IPS-11a (cell line): ENCODE data around the gene AKT1.
"Not testable (repeated sequence)": the region's sequence is repeated elsewhere in the genome, so short reads cannot be mapped to it uniquely, and the experiment has no call there.

Source experiments
- H3K4me3 ChIP-seq: one replicate; pipeline ENCODE4 v1.5.1; 2013; ENCODE audit warnings: low read depth, low read length, control low read depth

AKT1 gene

DNA sequence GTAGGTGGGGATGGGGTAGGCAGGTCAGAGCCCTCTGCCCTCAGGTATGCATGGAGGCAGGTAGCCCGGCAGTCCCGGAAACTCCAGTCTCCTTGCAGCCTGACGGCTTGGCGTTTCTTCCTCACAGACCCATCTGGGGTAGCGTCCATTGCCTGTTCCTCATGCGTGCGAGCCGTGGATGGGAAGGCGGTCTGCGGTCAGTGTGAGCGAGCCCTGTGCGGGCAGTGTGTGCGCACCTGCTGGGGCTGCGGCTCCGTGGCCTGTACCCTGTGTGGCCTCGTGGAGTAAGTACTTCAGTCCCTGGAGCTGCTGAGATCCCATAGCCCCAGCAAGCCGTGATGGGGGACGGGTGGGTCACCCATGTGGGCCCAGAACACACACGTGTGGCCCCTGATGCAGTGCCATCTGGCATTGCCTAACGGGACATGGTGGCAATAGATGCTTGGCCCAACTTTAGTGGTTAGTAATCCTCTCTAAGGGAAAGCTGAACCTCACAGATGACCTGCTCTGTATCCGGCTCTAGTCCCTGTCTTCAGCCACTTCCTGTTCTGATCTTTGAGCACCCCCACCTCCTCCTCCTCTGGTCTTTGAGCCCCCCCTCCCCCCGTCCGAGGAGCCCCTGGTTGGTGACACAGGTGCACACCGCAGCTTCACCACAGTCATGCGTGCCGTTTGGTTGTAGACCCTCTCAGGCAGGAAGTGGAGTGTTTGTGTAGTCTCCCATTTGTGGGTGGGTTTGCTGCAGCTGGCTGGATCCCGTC lies 38.9 kb downstream of the AKT1 start:
- no peak overlapping the region for H3K4me3 ChIP-seq

DNA sequence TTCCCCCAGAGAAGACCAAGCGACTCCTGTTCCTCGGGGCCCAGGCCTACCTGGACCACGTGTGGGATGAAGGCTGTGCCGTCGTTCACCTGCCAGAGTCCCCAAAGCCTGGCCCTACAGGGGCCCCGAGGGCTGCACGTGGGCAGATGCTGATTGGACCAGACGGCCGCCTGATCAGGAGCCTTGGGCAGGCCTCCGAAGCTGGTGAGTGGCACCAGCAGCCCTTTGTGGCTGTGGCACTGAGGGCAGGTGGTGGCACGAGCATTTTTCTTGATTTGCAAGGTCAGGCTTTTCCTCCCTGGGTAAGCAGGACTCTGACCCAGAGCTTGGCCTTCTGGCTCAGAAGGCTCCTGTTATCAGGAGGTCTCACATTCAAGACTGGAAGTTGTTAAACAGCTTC lies 39.9 kb downstream of the AKT1 start:
- H3K4me3 ChIP-seq: no peak overlapping the region

DNA sequence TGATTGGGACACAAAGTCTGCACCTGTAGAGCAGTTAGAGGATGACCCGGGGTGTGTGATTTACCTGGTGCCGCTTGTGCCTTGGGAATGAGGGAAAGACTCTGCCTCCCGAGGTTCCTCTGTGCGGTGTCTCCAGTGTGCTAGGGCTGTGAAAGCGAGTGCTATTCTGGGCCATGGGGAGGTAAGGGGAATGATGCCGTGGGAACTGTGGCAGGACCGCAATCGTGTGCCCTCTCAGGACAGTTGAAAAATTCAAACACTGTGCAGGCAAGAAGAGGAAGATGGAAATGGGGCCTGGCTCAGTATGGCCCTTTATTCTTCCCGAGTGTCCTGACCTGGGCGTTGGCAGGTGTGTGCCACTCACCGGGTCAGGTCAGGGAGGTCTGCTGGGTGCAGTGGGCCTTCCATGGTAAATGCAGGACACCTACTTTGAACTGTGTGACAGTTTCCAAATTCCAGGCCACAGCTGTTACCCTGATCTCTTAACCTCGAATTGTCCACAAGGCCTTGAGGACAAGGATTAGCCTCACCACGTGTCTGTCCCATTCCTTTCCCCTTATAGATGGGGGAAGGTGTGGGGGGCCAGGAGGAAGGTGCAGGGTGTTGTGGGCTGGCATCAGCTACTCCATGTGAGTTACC lies 41.2 kb downstream of the AKT1 start:
- H3K4me3 ChIP-seq: peak overlapping the region; percentile 94

DNA sequence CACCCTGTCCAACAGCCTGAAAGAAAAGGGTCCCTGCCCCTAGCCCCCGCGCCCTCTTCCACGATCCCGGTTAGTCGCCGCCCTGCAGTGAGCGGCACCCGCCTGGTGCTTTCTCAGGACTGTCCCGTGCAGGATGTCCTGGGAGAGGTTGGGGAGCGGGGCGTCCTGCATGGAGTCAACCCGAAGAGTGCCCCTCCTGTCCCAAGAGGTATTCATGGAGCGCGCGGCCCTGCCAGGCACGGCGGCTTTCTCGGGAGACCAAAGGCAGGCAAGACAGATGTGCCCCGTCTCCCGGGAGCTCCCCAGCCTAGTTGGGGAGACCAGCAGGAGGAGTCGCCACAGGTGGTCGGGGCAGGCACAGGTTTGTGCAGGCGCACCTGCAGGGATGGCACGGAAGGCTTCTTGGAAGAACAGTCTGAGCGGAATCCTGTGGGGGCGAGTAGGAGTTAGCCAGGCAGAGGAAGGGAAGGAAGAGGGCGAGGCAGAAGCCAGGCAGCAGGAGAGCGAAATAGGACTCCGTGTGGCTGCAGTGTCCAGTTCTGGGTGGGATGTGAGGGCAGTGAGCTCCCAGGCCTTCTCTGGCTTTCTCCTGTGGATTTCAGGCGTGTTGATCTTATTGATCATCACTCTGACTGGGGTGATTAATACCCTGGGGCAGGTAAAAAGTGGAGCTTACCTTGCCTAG lies 41.9 kb downstream of the AKT1 start:
- H3K4me3 ChIP-seq: peak overlapping the region; percentile 94

DNA sequence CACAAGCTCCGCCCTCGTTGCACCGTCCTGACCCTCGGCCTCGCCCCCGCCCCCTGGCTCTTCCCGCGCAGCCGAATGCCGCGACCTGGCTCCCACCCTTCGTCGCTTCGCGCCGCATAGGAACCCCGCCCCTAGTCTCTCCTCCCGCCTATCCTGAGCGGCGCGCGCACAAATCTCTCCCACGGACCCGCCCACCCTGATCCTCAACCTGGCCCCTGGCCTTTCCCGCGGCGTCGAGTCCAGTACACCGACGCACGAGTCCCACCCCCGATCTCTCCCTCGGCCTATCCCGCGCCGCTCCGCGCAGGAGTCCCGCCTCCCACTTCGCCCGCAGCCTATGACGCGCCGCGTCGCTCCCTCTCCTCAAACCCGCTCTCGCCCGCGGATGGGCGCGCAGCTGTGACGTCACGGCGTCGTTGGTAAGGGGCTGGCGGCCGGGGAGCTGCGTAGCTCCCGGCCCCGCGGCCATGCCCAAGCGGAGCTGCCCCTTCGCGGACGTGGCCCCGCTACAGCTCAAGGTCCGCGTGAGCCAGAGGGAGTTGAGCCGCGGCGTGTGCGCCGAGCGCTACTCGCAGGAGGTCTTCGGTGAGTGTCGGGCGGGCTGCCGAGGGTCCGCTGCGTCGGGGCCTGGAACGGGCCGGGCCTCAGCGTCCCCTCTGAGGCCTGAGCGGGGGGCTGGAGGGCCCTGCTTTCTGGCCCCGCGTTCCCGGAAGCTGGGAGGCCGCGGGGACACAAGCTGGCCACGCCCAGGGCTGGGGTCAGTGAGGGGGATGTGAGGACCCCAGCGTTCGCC lies 42.6 kb downstream of the AKT1 start, which contains the start of gene SIVA1:
SIVA1 (plus strand) TSS at position 413 of the 793 bp plus-strand sequence; CDS start at position 468, 55 bp downstream.
- peak within 1 kb of the TSS; percentile 94 for H3K4me3 ChIP-seq

DNA sequence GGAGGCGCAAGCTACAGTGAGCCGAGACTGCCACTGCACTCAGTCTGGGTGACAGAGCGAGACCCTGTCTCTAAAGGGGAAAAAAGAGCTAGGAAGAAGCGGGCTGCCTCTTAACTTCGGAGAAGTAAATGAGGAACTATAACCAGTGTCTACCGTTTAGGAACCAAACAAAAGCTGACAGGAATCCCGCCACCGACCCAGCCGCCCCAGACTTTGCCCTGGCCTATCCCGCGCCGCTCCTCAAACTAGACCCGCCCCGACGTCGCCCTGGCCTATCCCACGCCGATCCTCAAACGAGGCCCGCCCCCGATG lies 43.2 kb downstream of the AKT1 start:
- no peak overlapping the region for H3K4me3 ChIP-seq

DNA sequence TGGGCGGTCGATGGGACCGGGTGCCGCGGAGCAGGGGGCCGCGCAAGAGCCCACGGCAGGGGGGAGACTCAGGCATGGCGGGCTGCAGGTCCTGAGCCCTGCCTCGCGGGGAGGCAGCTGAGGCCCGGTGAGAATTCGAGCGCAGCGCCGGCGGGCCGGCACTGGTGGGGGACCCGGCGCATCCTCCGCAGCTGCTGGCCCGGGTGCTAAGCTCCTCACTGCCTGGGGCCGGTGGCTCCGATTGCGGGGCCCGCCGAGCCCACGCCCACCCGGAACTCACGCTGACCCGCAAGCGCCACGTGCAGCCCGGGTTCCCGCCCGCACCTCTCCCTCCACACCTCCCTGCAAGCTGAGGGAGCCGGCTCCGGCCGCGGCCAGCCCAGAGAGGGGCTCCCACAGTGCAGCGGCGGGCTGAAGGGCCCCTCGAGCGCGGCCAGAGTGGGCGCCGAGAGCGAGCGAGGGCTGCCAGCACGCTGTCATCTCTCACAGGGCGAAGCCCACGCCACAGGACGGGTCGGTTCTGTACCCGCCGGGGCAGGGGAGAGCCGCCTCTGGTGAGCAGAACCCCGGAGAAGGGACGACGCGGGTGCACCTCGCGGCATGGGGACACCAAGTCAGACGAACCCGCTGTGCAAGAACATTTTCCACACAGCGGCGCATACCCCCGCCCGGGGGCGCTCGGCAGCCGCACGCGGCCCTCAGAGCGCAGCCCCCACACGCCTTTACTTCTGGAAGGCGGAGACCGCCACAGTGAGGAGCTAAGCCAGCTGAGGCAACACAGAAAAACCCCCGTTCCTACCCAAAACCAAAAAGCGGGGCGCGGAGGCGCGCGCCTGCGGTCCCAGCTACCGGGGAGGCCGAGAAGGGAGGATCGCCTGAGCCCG lies 43.8 kb downstream of the AKT1 start:
- H3K4me3 ChIP-seq: no peak overlapping the region

- H3K4me3 ChIP-seq: not testable (repeated sequence)
These were observed 44.8 kb downstream of the AKT1 start for GRCh38 chr14:104750753-104751057.

GRCh38 chr14:104750056-104750752 lies 45.3 kb downstream of the AKT1 start:
- no peak overlapping the region for H3K4me3 ChIP-seq

DNA sequence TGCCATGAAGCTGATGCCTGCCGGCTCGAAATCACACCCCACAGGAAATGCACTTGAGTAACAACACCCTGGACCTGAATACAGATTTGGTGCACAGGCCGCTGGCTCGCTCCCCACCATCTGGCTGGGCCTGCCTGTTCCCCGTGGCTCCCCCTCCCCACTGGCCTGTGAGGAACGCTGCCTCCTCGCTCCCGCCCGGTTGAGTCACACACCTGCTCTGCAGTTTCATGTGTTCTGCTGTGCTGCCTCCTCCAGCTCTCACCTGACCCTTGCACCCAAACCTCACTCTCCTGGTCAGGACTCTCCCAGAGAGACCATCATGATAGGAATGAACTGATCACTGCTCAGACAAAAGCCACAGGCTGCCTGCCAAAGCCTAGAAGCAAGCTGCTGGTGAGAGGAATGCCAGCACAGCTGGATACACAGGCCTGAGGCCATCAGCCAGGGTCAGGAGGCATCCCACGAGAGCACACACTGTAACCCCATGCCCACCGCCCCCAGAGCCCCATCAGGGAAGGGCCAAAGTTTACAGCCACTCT lies 46.4 kb downstream of the AKT1 start:
- no peak overlapping the region for H3K4me3 ChIP-seq

- no peak overlapping the region for H3K4me3 ChIP-seq
These were observed 47.7 kb downstream of the AKT1 start for GRCh38 chr14:104747876-104748275.

- H3K4me3 ChIP-seq: no peak overlapping the region
These were observed 48.5 kb downstream of the AKT1 start for GRCh38 chr14:104746934-104747481.

GRCh38 chr14:104746071-104746545 lies 49.4 kb downstream of the AKT1 start:
- no peak overlapping the region for H3K4me3 ChIP-seq

DNA sequence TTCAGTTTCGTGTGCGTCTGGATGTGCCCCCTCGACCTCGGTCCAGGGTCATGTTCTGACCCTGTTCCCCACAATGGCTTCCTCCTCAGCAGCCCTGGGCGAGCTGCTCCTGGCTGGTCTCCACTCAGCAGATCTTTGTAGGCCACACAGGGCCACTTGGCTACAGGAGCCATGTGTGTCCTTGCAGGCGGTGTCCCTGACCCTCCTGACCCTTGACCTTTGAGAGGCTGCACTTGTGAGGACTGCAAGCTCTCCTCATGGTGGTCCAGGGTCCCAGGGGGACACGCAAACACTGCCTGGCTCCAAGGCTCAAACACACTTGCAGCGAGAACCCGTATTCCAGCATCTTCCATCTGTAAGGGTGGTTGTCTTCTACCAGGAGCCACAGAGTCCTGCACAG lies 50.1 kb downstream of the AKT1 start:
- no peak overlapping the region for H3K4me3 ChIP-seq

- H3K4me3 ChIP-seq: no peak overlapping the region
These were observed 51.1 kb downstream of the AKT1 start for GRCh38 chr14:104744484-104744883.

DNA sequence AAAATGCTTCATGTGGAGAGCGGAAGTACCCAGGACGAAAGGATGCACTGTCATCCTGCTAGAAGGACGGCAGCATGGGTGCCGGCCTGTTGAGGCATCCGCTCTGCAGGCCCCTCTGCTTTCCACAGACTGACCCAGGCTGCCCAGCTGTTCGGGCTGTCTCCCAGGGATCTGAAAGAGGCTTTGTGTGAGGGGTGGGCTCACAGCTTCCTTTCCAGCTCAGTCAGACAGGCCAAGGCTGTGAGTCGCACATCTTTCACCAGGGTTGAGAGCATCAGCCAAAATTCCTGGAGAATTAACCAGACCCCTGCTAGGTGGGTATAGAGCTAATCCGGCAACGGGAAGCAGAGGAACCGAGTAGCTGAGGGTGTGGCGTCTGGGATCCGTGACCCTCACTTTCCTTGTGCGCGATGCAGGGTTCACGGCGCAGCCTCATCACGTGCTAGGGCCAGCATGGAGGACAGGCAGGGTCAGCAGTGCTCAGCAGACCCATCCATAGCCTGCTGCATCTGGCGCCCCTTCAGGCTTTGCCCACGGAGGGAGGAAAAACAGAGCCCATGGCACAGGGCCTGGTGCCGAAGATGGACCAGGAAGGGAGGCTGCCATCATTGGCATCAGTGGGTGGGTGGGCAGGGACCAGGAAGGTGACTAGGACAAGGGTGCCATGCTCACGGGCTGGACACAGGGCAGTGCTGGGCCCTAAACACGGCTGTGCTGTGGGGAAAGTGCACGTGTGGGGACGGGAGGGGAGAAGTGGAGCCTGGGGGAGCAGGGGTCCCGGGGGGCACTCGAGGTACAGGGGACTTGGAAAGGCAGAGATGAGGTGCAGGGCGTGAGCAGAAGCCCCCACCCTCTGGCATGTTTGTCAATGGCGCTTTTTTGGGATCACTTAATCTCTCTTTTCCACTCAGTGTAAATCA lies 51.8 kb downstream of the AKT1 start:
- H3K4me3 ChIP-seq: no peak overlapping the region

DNA sequence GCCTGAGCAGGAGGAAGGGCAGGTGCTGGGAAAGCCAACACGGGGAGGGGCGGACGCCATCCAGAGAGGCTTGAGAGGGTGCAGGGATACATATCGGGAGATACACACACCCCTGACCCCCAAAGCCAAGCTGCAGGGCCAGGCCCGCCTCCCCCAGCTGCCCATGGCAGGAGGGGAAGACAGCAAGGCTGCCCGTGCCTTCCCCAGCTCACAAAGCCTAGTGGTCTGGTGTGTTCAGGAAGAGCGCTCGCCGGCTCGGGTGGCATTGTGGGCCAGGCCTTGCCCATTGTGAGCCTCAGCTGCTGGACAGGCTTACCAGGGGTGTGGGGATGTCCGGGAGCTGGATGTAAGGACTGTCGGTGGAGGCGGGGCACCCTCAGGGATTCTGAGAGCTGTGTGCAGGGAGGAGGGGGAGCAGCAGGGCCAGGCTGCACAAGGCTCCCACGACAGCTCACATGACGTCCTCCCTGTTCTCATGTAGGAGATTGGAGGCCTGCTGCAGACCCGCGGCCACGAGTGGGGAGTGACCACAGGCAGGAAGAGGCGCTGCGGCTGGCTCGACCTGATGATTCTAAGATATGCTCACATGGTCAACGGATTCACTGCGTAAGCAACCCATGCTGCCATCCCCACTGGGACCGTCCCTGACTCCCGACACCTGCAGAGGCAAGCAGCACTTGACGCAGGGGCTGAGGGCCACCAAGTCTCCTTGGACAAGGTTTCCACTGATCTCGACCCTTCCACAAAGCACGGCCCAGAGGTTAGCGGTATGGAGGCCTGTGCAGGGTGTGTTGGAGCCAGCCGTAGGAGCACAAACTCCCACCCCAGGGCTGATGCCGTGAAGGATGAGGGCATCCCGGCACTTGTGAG lies 52.7 kb downstream of the AKT1 start:
- no peak overlapping the region for H3K4me3 ChIP-seq
